Measurements from ENCODE around the gene OTULIN.

- no peak for TF ChIP-seq CTCF (conservative IDR thresholded peaks at IDR 0.05 in 1 of 2, IDR thresholded peaks at IDR 0.05 in 1 of 2; ENCODE audit: low read depth in 1 of 2, low read length in 2 of 2)
- no peak for TF ChIP-seq EZH2 (IDR thresholded peaks at IDR 0.05; ENCODE audit: low read length, missing control alignments)
Measured at GRCh38 chr5:14730466-14730865, 65.9 kb downstream of the OTULIN start.

All from fibroblast of lung (primary cell).